CD4-positive, alpha-beta T cell treated with Interleukin-6 for 4 hours (primary cell): ENCODE results near the gene TRIB2.

Experiments used
- DNase-seq: peaks from one replicate; pipeline ENCODE4 v3.0.0-alpha.2; 2020; ENCODE audit warnings: mixed read lengths

The TRIB2 gene

DNA sequence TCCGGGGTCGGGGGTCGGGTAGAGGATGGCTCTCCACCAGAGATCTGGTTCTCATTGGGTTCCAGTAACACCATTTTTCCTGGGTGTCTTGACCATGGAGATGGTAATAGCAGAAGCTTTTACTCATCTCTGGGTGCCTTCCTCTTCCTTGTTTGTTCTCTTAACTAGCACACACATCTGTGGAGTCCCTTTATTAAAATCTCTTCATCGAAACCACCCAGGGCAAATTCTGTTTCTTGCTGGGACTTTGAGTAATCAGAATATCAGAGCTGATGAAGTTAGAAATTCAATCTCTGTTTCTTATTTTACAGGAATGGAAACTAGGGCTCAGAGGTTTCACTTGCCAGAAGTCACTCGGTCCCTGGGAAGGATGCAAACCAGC is 15.0 kb upstream of the TRIB2 start:
- no peak for DNase-seq

DNA sequence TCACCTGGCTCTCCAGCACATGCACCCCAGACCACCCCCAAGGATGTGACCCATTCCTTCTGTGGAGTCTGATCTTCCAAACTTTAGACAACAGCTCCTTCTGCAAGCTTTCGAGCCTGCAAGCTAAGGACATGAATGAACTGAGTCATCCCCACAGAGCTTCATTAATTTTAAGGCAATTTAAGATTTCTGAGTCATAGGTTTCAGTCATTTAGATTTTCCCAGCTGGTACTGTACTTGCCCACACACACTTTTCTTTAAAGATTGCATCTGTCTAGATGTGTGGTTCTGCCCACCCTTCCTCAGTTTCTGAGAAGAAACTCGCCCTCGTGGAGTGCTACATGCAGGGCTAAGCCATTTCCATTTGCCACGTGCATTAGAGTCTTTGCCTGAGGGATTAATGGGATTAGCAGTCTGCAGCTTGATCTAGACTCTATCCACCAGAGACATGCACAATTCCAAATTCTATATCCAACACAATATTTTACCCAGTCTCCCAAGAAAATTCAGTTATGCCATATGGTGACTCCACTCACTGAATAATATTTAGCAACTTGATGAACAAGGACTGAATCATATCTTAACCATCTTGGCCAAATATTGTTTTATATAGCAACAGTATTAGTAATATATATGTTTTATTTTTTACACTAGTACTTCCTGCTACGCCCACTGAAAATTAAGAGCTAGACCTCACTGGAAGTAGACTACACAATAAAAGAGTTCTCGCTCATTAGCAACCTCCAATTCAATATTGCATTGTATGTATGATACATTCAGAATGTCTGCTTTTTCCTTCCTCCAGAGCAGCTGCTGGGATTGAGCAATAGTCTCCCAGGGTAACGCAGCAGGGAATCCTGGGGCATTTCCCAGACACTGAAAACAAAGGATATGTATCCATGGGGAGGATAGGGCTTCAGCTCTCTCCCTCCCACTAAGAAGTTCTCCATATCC is 14.3 kb upstream of the TRIB2 start:
- DNase-seq: no peak

GRCh38 chr2:12704378-12704777 is 12.4 kb upstream of the TRIB2 start:
- DNase-seq: no peak

- DNase-seq: no peak
These were observed 11.5 kb upstream of the TRIB2 start for GRCh38 chr2:12705230-12705629.

- DNase-seq: no peak
These were observed 11.0 kb upstream of the TRIB2 start for GRCh38 chr2:12705742-12706141.

GRCh38 chr2:12708508-12709206 is 8.1 kb upstream of the TRIB2 start:
- no peak for DNase-seq

DNA sequence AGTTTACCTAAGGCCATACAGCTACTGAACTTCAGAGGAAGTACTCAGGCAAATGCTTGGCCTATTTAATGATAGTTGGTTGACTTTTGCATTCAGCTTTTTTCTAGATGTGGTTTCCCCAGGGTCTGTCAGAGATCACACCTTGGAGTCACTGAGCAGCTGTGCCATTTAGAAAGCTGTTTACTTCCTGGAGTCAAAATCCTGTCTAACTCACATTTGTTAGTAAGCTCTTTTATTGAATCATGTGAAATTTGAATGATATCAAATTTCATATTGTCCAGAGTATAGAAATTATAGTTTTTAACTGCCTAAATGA is 7.6 kb upstream of the TRIB2 start:
- DNase-seq: peak; percentile 60

GRCh38 chr2:12710301-12710700 is 6.4 kb upstream of the TRIB2 start:
- peak; percentile 36 for DNase-seq

DNA sequence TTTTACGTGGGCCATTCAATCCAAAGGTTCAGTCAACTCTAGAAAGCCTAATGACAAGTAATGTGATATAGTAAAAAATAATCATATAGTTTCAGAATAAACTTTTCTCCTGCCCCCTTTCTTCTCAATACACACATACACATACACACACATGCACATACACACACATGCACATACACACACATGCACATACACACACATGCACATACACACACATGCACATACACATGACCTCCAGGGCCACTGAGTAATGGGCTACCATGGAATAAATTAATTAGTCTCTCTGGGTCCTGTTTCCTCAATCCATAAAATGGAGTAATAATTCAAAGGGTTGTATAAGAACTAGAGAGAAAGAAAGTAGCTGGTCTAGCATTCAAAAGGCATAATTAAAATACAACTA is 5.4 kb upstream of the TRIB2 start:
- no peak for DNase-seq

- DNase-seq: no peak
These were observed 3.9 kb upstream of the TRIB2 start for GRCh38 chr2:12712881-12713280.

- no peak for DNase-seq
These were observed 2.1 kb upstream of the TRIB2 start for GRCh38 chr2:12714391-12715221.

DNA sequence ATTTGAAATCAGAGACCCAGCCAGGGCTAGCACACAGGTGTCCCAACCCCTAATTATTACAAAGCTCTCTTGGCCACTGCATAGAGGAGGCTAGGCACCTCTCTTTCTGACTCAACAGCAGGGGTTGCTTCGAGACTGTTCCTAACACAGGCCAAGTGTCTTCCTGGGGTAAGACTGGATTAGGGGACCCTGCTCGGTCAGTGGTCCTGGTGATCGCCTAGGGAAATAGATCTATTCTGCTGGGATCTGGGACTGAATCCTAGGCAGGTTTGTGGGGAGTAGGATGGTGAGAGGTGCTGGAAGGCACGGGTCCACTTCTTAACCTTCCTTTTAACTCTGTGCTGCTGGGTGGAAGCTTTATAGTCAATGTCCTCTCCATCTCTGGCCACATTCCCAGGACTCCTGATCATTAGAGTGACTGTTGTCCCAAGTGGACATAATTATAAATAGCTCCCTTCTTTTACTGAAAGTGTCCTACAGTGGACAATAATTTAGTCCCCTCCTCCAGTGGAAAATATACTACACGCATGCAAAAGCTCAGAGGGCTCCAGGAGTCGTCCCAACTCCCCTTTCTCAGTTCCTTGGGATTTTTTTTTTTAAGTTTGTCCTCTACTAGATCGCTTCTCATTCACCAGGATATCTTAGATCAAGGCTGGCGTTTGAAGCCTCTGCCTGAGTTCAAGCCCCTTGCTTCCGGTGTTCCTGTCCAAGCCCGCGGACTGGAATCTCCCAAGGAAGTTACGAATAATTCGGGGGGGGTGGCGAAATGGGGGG is 1.3 kb upstream of the TRIB2 start:
- DNase-seq: no peak

GRCh38 chr2:12716032-12716281 is 779 bp upstream of the TRIB2 start:
- DNase-seq: peak; percentile 88

DNA sequence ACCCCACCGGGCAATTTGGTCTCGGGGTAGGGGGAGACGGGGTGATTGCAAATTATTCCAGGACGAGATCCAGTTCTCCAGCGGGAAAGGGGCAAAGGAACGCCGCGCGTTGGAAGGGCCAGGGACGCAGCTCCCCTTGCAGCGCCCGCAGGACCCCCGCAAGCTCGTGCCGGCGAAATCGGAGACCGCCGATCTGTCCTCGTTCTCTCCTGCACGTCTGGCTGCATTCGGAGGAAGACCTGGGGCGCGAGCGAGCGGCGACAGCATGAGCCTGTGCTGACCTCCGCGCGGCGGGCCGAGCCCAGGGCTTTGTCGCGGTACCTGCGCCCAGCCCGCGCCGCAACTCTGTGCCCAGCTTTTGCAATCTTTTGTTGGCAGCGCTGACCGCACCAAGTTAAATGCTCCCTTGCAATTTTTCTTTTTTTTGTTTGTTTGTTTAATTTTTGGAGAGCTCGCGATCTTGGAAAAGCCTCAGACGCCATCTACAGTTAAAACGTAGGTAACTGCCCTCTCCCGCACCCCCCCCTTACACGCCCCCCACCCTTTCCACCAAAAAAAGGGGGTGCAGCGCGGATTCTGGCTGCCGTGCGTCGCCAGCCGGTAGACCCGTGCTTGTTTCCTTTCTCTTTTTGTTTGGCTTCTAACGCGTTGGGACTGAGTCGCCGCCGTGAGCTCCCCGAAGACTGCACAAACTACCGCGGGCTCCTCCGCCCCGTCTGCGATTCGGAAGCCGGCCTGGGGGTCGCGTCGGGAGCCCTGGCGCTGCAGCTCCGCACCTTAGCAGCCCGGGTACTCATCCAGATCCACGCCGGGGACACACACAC is 667 bp downstream of the TRIB2 start:
- peak; percentile 70 for DNase-seq

DNA sequence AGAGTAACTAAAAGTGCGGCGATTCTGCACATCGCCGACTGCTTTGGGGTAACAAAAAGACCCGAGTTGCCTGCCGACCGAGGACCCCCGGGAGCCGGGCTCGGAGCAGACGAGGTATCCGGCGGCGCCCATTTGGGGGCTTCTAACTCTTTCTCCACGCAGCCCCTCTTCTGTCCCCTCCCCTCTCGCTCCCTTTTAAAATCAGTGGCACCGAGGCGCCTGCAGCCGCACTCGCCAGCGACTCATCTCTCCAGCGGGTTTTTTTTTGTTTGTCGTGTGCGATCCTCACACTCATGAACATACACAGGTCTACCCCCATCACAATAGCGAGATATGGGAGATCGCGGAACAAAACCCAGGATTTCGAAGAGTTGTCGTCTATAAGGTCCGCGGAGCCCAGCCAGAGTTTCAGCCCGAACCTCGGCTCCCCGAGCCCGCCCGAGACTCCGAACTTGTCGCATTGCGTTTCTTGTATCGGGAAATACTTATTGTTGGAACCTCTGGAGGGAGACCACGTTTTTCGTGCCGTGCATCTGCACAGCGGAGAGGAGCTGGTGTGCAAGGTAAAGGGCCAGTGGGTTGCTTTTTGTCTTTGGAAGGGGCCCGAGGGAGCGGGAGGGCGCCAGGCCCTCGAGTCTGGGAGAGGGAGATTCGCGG is 1.4 kb downstream of the TRIB2 start:
- peak; percentile 52 for DNase-seq

- peak; percentile 37 for DNase-seq
These were observed 2.1 kb downstream of the TRIB2 start for GRCh38 chr2:12718711-12719399.

- DNase-seq: no peak
These were observed 2.9 kb downstream of the TRIB2 start for GRCh38 chr2:12719400-12720277.

- no peak for DNase-seq
These were observed 3.5 kb downstream of the TRIB2 start for GRCh38 chr2:12720278-12720620.

DNA sequence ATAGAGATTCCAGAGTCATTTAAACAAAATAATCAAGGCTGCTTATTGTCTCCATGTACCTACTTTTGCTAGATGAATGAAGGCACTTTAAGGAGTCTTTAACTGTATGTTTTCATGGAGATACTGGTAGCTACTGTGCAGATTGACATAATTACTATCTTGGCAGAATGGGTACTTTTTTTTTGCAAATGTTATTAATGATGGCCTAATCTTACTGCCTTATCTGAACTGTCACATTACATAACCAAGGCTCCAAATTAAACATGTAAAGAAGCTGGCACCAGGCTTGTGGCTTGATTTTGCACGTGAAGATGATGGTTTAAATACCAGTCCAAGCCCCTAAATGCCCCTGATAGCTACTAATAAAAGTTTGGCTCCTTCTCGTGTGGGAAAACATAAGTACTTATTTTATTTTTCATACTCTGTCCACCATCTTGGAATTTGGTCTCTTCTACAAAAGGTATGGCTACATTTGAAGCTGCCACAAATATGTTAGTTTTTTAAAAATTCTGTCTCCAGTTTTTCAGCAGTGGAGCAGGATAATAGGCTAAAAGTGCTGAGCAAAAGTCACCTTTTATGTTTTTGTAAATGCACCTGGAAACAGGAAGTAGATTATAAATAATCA is 4.1 kb downstream of the TRIB2 start:
- no peak for DNase-seq
